ENCODE measurements around the gene DUSP1. TPM values are rescaled to one million over a fixed set of nuclear protein-coding genes. Genes with fewer than 3 reads are reported as not detected.

DUSP1 gene
- total and polyA plus RNA-seq, 4 donors = 138 to 1,153 (median 344) TPM

- DNase-seq (no peak), ATAC-seq (ENCODE audit: insufficient read depth, low FRiP score) (no peak)
- Histone ChIP-seq H3K9ac (ENCODE audit: insufficient read depth in 1 of 2, low read length in 2 of 2) (no peak overlapping the region), H3K27ac (ENCODE audit: low read depth in 1 of 2, low read length in 1 of 2) (no peak overlapping the region), H3K27me3 (ENCODE audit: control insufficient read depth in 3 of 3, insufficient read depth in 3 of 3, low read length in 2 of 3) (no peaks in the 10 kb centered on the region), H3K4me3 (no peak overlapping the region), H3K4me1 (ENCODE audit: control insufficient read depth in 5 of 5, insufficient read depth in 5 of 5, low read length in 5 of 5) (peaks cover 0 to 19% (median 0%) of the 10 kb centered on the region in 5 donors), H3K36me3 (ENCODE audit: control insufficient read depth in 4 of 4, insufficient read depth in 4 of 4, low read length in 4 of 4) (no peaks in the 10 kb centered on the region), H3K9me3 (ENCODE audit: control insufficient read depth in 4 of 4, insufficient read depth in 3 of 4, low read length in 3 of 4) (peaks cover 0 to 6% (median 2%) of the 10 kb centered on the region in 4 donors)
- WGBS, 2 donors = 56 to 66% methylated on average over 3 of the region's 3 CpGs
- TF ChIP-seq CTCF (IDR thresholded peaks at IDR 0.05; ENCODE audit: control extremely low read depth, extremely low read depth) = no peak
Observed at GRCh38 chr5:172805018-172805683, 34.2 kb upstream of the DUSP1 start.

GRCh38 chr5:172802567-172803176, 31.7 kb upstream of the DUSP1 start:
- no peak overlapping the region for H3K4me3 ChIP-seq
- no peaks in the 10 kb centered on the region for H3K9me3 ChIP-seq (ENCODE audit: control insufficient read depth in 4 of 4, insufficient read depth in 3 of 4, low read length in 3 of 4)
- no peak overlapping the region for H3K27ac ChIP-seq (ENCODE audit: low read depth in 1 of 2, low read length in 1 of 2)
- DNase-seq = no peak
- ATAC-seq (ENCODE audit: insufficient read depth, low FRiP score) = no peak
- no peak overlapping the region for H3K9ac ChIP-seq (ENCODE audit: insufficient read depth in 1 of 2, low read length in 2 of 2)
- no peak for TF ChIP-seq CTCF (IDR thresholded peaks at IDR 0.05; ENCODE audit: control extremely low read depth, extremely low read depth)
- WGBS, 2 donors = 86 to 88% methylated on average over 4 of the region's 4 CpGs
- no peaks in the 10 kb centered on the region for H3K27me3 ChIP-seq (ENCODE audit: control insufficient read depth in 3 of 3, insufficient read depth in 3 of 3, low read length in 2 of 3)
- peaks cover 0 to 32% (median 6%) of the 10 kb centered on the region in 5 donors for H3K4me1 ChIP-seq (ENCODE audit: control insufficient read depth in 5 of 5, insufficient read depth in 5 of 5, low read length in 5 of 5)
- no peaks in the 10 kb centered on the region for H3K36me3 ChIP-seq (ENCODE audit: control insufficient read depth in 4 of 4, insufficient read depth in 4 of 4, low read length in 4 of 4)

GRCh38 chr5:172802112-172802511, 31.1 kb upstream of the DUSP1 start:
- peaks cover 0 to 32% (median 6%) of the 10 kb centered on the region in 5 donors for H3K4me1 ChIP-seq (ENCODE audit: control insufficient read depth in 5 of 5, insufficient read depth in 5 of 5, low read length in 5 of 5)
- WGBS, 2 donors = 86 to 95% methylated on average over 2 of the region's 2 CpGs

More at GRCh38 chr5:172802112-172802511, 31.1 kb upstream of the DUSP1 start:
- no peaks in the 10 kb centered on the region for H3K36me3 ChIP-seq (ENCODE audit: control insufficient read depth in 4 of 4, insufficient read depth in 4 of 4, low read length in 4 of 4)
- no peaks in the 10 kb centered on the region for H3K9me3 ChIP-seq (ENCODE audit: control insufficient read depth in 4 of 4, insufficient read depth in 3 of 4, low read length in 3 of 4)
- DNase-seq = no peak
- no peak overlapping the region for H3K27ac ChIP-seq (ENCODE audit: low read depth in 1 of 2, low read length in 1 of 2)
- no peak overlapping the region for H3K9ac ChIP-seq (ENCODE audit: insufficient read depth in 1 of 2, low read length in 2 of 2)
- ATAC-seq (ENCODE audit: insufficient read depth, low FRiP score) = no peak
- no peaks in the 10 kb centered on the region for H3K27me3 ChIP-seq (ENCODE audit: control insufficient read depth in 3 of 3, insufficient read depth in 3 of 3, low read length in 2 of 3)
- no peak for TF ChIP-seq CTCF (IDR thresholded peaks at IDR 0.05; ENCODE audit: control extremely low read depth, extremely low read depth)
- H3K4me3 ChIP-seq = no peak overlapping the region
